ENCODE data around the gene TTC5.
"Not testable (repeated sequence)": the region's sequence is repeated elsewhere in the genome, so short reads cannot be mapped to it uniquely, and the experiment has no call there.

The TTC5 gene

DNA sequence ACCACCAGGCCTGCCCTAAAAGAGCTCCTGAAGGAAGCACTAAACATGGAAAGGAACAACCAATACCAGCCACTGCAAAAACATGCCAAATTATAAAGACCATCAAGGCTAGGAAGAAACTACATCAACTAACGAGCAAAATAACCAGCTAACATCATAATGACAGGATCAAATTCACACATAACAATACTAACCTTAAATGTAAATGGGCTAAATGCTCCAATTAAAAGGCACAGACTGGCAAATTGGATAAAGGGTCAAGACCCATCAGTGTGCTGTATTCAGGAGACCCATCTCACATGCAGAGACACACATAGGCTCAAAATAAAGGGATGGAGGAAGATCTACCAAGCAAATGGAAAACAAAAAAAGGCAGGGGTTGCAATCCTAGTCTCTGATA, 23.8 kb downstream of the TTC5 start:
- not testable (repeated sequence) for H3K27ac ChIP-seq (replicated peaks); H3K4me3 ChIP-seq (replicated peaks; ENCODE audit: insufficient read depth, low read length); H3K27me3 ChIP-seq (ENCODE audit: insufficient read depth, poor library complexity, severe bottlenecking); DNase-seq (ENCODE audit: low read depth in 1 of 2, low spot score in 1 of 2)

DNA sequence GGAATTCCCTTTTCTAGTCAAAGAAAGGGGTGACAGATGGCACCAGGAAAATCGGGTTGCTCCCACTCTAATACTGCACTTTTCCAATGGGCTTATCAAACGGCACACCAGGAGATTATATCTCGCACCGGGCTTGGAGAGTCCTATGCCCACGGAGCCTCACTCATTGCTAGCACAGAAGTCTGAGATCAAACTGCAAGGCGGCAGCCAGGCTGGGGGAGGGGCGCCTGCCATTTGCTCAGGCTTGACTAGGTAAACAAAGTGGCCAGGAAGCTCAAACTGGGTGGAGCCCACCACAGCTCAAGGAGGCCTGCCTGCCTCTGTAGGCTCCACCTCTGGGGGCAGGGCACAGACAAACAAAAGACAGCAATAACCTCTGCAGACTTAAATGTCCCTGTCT, 25.5 kb downstream of the TTC5 start:
- not testable (repeated sequence) for H3K4me3 ChIP-seq (replicated peaks; ENCODE audit: insufficient read depth, low read length); H3K27me3 ChIP-seq (ENCODE audit: insufficient read depth, poor library complexity, severe bottlenecking); H3K27ac ChIP-seq (replicated peaks); DNase-seq (ENCODE audit: low read depth in 1 of 2, low spot score in 1 of 2)

DNA sequence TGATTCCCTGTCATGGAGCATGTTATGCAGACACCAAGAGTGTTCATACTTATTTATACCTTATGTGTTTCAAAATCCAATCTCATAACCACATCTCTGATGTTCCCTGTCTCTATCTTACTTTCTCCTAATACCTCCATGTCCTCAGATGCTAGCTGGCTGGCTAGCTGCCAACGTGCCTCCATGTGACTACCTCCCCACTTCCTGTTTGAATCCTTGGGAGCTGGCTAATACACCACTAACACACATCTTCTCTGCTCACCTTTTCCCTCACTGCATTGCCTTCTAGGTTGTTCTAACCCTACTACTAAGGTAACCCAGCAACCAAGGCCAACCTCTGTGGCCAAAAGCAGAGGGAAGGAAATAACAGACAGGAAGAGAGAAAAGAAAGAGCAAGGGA, 27.3 kb downstream of the TTC5 start:
- Histone ChIP-seq H3K27ac (replicated peaks) (no peak overlapping the region), H3K27me3 (ENCODE audit: insufficient read depth, poor library complexity, severe bottlenecking) (no peaks in the 10 kb centered on the region)
- TF ChIP-seq, protein P1, sequence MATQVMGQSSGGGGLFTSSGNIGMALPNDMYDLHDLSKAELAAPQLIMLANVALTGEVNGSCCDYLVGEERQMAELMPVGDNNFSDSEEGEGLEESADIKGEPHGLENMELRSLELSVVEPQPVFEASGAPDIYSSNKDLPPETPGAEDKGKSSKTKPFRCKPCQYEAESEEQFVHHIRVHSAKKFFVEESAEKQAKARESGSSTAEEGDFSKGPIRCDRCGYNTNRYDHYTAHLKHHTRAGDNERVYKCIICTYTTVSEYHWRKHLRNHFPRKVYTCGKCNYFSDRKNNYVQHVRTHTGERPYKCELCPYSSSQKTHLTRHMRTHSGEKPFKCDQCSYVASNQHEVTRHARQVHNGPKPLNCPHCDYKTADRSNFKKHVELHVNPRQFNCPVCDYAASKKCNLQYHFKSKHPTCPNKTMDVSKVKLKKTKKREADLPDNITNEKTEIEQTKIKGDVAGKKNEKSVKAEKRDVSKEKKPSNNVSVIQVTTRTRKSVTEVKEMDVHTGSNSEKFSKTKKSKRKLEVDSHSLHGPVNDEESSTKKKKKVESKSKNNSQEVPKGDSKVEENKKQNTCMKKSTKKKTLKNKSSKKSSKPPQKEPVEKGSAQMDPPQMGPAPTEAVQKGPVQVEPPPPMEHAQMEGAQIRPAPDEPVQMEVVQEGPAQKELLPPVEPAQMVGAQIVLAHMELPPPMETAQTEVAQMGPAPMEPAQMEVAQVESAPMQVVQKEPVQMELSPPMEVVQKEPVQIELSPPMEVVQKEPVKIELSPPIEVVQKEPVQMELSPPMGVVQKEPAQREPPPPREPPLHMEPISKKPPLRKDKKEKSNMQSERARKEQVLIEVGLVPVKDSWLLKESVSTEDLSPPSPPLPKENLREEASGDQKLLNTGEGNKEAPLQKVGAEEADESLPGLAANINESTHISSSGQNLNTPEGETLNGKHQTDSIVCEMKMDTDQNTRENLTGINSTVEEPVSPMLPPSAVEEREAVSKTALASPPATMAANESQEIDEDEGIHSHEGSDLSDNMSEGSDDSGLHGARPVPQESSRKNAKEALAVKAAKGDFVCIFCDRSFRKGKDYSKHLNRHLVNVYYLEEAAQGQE (IDR thresholded peaks at IDR 0.05; ENCODE audit: insufficient replicate concordance, low read depth), result no peak
- TF ChIP-seq SPI1 (IDR thresholded peaks at IDR 0.05; ENCODE audit: borderline replicate concordance, low read depth), result peak; percentile 57; the same call in 1 of the 2 replicates

DNA sequence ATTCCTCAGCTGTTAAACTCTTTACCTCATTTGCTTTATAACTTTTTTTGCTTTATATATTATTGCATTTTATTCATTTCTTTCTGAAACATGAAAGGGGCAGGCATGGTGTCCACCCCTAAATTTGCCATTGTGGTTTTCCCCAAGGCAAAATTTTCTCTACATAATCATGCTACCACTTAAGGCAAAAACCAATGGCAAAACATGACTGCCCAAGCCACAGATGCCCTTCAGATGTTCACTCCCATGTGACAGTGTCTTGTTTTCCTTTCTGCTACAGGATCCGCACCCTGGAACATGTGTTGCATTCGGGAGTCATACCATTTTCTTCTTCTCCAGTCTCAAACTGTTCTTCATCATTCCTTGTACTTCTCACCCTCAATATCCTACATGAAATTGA, 28.3 kb downstream of the TTC5 start:
- DNase-seq (ENCODE audit: low read depth in 1 of 2, low spot score in 1 of 2), result no peak

More for the DNA sequence above, 27.3 kb downstream of the TTC5 start:
- H3K4me3 ChIP-seq (replicated peaks; ENCODE audit: insufficient read depth, low read length), result no peak overlapping the region
- DNase-seq (ENCODE audit: low read depth in 1 of 2, low spot score in 1 of 2), result peak; percentile 11 to 47

DNA sequence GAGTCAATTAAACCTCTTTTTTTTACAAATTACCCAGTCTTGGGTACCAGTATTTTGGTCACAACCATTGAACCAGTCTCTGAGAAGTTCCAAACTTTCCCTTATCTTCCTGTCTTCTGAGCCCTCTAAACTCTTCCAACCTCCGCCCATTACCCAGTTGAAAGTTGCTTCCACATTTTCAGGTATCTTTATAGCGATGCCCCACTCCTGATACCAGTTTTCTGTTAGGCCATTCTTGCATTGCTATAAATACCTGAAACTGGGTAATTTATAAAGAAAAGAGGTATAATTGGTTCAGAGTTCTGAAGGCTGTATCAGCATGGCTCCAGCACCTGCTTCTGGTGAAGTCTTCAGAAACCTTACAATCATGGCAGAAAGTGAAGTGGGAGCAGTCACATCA, 31.7 kb downstream of the TTC5 start:
- H3K27ac ChIP-seq (replicated peaks), result no peak overlapping the region
- TF ChIP-seq, protein P2, sequence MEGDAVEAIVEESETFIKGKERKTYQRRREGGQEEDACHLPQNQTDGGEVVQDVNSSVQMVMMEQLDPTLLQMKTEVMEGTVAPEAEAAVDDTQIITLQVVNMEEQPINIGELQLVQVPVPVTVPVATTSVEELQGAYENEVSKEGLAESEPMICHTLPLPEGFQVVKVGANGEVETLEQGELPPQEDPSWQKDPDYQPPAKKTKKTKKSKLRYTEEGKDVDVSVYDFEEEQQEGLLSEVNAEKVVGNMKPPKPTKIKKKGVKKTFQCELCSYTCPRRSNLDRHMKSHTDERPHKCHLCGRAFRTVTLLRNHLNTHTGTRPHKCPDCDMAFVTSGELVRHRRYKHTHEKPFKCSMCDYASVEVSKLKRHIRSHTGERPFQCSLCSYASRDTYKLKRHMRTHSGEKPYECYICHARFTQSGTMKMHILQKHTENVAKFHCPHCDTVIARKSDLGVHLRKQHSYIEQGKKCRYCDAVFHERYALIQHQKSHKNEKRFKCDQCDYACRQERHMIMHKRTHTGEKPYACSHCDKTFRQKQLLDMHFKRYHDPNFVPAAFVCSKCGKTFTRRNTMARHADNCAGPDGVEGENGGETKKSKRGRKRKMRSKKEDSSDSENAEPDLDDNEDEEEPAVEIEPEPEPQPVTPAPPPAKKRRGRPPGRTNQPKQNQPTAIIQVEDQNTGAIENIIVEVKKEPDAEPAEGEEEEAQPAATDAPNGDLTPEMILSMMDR (IDR thresholded peaks at IDR 0.05; ENCODE audit: insufficient read depth, low read length), result no peak
- TF ChIP-seq SPI1 (IDR thresholded peaks at IDR 0.05; ENCODE audit: borderline replicate concordance, low read depth) (no peak), GABPA (IDR thresholded peaks at IDR 0.05; ENCODE audit: low read depth) (no peak), POLR2AphosphoS5 (IDR thresholded peaks at IDR 0.05; ENCODE audit: low read depth) (no peak)
- TF ChIP-seq, protein P1 (IDR thresholded peaks at IDR 0.05; ENCODE audit: insufficient replicate concordance, low read depth), result no peak
- no peak for DNase-seq (ENCODE audit: low read depth in 1 of 2, low spot score in 1 of 2)
- H3K4me3 ChIP-seq (replicated peaks; ENCODE audit: insufficient read depth, low read length), result no peak overlapping the region
- H3K27me3 ChIP-seq (ENCODE audit: insufficient read depth, poor library complexity, severe bottlenecking), result no peaks in the 10 kb centered on the region

More for the DNA sequence above, 28.3 kb downstream of the TTC5 start:
- no peaks in the 10 kb centered on the region for H3K27me3 ChIP-seq (ENCODE audit: insufficient read depth, poor library complexity, severe bottlenecking)
- TF ChIP-seq GABPA (IDR thresholded peaks at IDR 0.05; ENCODE audit: low read depth) (no peak), SPI1 (IDR thresholded peaks at IDR 0.05; ENCODE audit: borderline replicate concordance, low read depth) (no peak)
- H3K27ac ChIP-seq (replicated peaks), result no peak overlapping the region
- no peak overlapping the region for H3K4me3 ChIP-seq (replicated peaks; ENCODE audit: insufficient read depth, low read length)

DNA sequence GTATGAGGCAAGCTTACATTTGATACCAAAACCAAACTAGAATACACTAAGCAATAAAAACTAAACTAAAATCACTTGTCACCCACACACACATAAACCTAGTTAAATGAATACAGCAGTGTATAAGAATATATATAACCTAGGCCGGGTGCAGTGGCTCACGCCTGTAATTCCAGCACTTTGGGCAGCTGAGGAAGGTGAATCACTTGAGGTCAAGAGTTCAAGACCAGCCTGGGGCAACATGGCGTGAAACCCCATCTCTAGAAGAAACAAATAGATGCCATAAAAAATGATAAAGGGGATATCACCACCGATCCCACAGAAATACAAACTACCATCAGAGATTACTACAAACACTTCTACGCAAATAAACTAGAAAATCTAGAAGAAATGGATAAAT, 41.4 kb downstream of the TTC5 start:
- H3K4me3 ChIP-seq (replicated peaks; ENCODE audit: insufficient read depth, low read length); DNase-seq (ENCODE audit: low read depth in 1 of 2, low spot score in 1 of 2); H3K27ac ChIP-seq (replicated peaks); H3K27me3 ChIP-seq (ENCODE audit: insufficient read depth, poor library complexity, severe bottlenecking): not testable (repeated sequence)
